Calu3 (cell line): ENCODE measurements around the gene TIMP2. TPM values are rescaled to one million over a fixed set of nuclear protein-coding genes. Genes with fewer than 3 reads are reported as not detected.
A peak's percentile ranks its signal among the peaks of the same experiment; 100 is the strongest.

Experiments used
- BruUV-seq: library from RNA; stranded (reverse); fragments of 400-500 nt; replicated peaks from 2 replicates; lab custom pipeline; 2021; lab: Mats Ljungman, UMichigan
- CTCF ChIA-PET: fragments of 300-600 bp; sonication (Branson Sonifier 250); formaldehyde crosslinking; loops from one replicate; lab custom pipeline; 2022; ENCODE audit warnings: antibody characterized with exemption; lab: Charles Lee
- DNase-seq: peaks from one replicate; pipeline ENCODE4 v3.0.0; 2022
- H3K27ac Mint-ChIP-seq: one replicate; pipeline ENCODE4 v1.8.0; 2022; ENCODE audit warnings: mixed read lengths; ENCODE audit not compliant: unreplicated experiment
- H3K27me3 Mint-ChIP-seq: one replicate; pipeline ENCODE4 v1.8.0; 2022; ENCODE audit warnings: mixed read lengths; ENCODE audit not compliant: unreplicated experiment
- H3K36me3 Mint-ChIP-seq: one replicate; pipeline ENCODE4 v1.8.0; 2022; ENCODE audit warnings: mild to moderate bottlenecking, moderate library complexity, mixed read lengths; ENCODE audit not compliant: insufficient read depth, unreplicated experiment
- H3K4me1 Mint-ChIP-seq: one replicate; pipeline ENCODE4 v1.8.0; 2022; ENCODE audit warnings: mild to moderate bottlenecking, low read depth, mixed read lengths; ENCODE audit not compliant: unreplicated experiment
- H3K4me3 Mint-ChIP-seq: one replicate; pipeline ENCODE4 v1.8.0; 2022; ENCODE audit warnings: mild to moderate bottlenecking, low read depth, moderate library complexity, mixed read lengths; ENCODE audit not compliant: unreplicated experiment
- H3K9me3 Mint-ChIP-seq: one replicate; pipeline ENCODE4 v1.8.0; 2022; ENCODE audit warnings: low read depth, mixed read lengths; ENCODE audit not compliant: unreplicated experiment
- CTCF ChIP-seq: fragments of 200-600 bp; IDR thresholded peaks from one replicate; pipeline ENCODE4 v1.8.0; 2022; ENCODE audit warnings: antibody characterized with exemption; ENCODE audit not compliant: unreplicated experiment
- intact Hi-C: fragments of 100-400 bp; cut with micrococcal nuclease; formaldehyde crosslinking; loops from one replicate; pipeline ENCODE4 v1.10.0; 2022; ENCODE audit not compliant: unreplicated experiment
- total RNA-seq: library from RNA; stranded (reverse); gene quantifications from 2 replicates; pipeline ENCODE4 v1.2.3, GENCODE V29; 2022

TIMP2 gene
- total RNA-seq, 1 experiment from 2014 or later: 246 TPM

- intact Hi-C loops: no loop called here
- peaks cover 55% of the 10 kb centered on the region for H3K36me3 Mint-ChIP-seq
- H3K27ac Mint-ChIP-seq: peak overlapping the region; percentile 61
- H3K27me3 Mint-ChIP-seq: no peaks in the 10 kb centered on the region
- H3K9me3 Mint-ChIP-seq: no peaks in the 10 kb centered on the region
- peaks cover 39% of the 10 kb centered on the region for H3K4me1 Mint-ChIP-seq
- H3K4me3 Mint-ChIP-seq: no peak overlapping the region
- TF ChIP-seq CTCF: no peak
- no TSS peak for BruUV-seq
- CTCF ChIA-PET: no interaction called here
- DNase-seq: no peak
These were observed 38.2 kb downstream of the TIMP2 start for GRCh38 chr17:78886954-78887353.

- no peak for TF ChIP-seq CTCF
- CTCF ChIA-PET: interaction anchor here (0.6 kb wide), 1 partner anchor 51 kb away, joined by 3 read pairs; no protein-coding TSS in a partner anchor
- H3K4me3 Mint-ChIP-seq: no peak overlapping the region
- H3K36me3 Mint-ChIP-seq: peaks cover 50% of the 10 kb centered on the region
- H3K27me3 Mint-ChIP-seq: no peaks in the 10 kb centered on the region
- no peaks in the 10 kb centered on the region for H3K9me3 Mint-ChIP-seq
- BruUV-seq: no TSS peak
- peaks cover 39% of the 10 kb centered on the region for H3K4me1 Mint-ChIP-seq
- intact Hi-C loops: no loop called here
- DNase-seq: peak; percentile 24
- H3K27ac Mint-ChIP-seq: peak overlapping the region; percentile 61
These were observed 39.2 kb downstream of the TIMP2 start for GRCh38 chr17:78885956-78886355.

- no TSS peak for BruUV-seq
- Mint-ChIP-seq H3K36me3 (peaks cover 52% of the 10 kb centered on the region), H3K4me3 (peak overlapping the region; percentile 58), H3K27ac (peak overlapping the region; percentile 92), H3K4me1 (peaks cover 39% of the 10 kb centered on the region), H3K27me3 (no peaks in the 10 kb centered on the region), H3K9me3 (no peaks in the 10 kb centered on the region)
- no peak for TF ChIP-seq CTCF
- no peak for DNase-seq
- CTCF ChIA-PET: interaction anchor here (1.9 kb wide), 1 partner anchor 19 kb away, joined by 4 read pairs; no protein-coding TSS in a partner anchor
- intact Hi-C loops: loop anchor here (5.0 kb wide), 1 partner anchor 37 kb away; no protein-coding TSS in a partner anchor
These were observed 40.1 kb downstream of the TIMP2 start for GRCh38 chr17:78884876-78885667.

GRCh38 chr17:78884148-78884825 is 40.9 kb downstream of the TIMP2 start:
- Mint-ChIP-seq H3K27ac (peak overlapping the region; percentile 92), H3K9me3 (no peaks in the 10 kb centered on the region), H3K27me3 (no peaks in the 10 kb centered on the region), H3K36me3 (peaks cover 59% of the 10 kb centered on the region), H3K4me3 (peak overlapping the region; percentile 58), H3K4me1 (peaks cover 36% of the 10 kb centered on the region)
- intact Hi-C loops: loop anchor here (5.0 kb wide), 1 partner anchor 38 kb away; no protein-coding TSS in a partner anchor
- CTCF ChIA-PET: interaction anchor here (0.6 to 1.9 kb wide), 5 partner anchors 14 to 686 kb away, joined by 3 to 4 read pairs (median 3); partner anchors contain the start of gene CEP295NL
- BruUV-seq: TSS peak; percentile 87
- peak; percentile 26 for DNase-seq
- no peak for TF ChIP-seq CTCF
